NB4 (cell line): ENCODE results near the gene KSR2.

ENCODE experiments used
- MYC ChIP-seq: IDR thresholded peaks from 2 replicates; pipeline ENCODE4 v1.6.1; 2011; ENCODE audit warnings: low read depth, low read length
- POLR2A ChIP-seq: IDR thresholded peaks from 2 replicates; pipeline ENCODE4 v1.6.1; 2011; ENCODE audit warnings: mild to moderate bottlenecking; ENCODE audit not compliant: insufficient read length; ENCODE audit errors: extremely low read depth
- TF ChIP-seq, protein P1 (sequence below): IDR thresholded peaks from one replicate; pipeline ENCODE4 v1.5.1; 2012; ENCODE audit warnings: low read depth, low read length

DNA sequence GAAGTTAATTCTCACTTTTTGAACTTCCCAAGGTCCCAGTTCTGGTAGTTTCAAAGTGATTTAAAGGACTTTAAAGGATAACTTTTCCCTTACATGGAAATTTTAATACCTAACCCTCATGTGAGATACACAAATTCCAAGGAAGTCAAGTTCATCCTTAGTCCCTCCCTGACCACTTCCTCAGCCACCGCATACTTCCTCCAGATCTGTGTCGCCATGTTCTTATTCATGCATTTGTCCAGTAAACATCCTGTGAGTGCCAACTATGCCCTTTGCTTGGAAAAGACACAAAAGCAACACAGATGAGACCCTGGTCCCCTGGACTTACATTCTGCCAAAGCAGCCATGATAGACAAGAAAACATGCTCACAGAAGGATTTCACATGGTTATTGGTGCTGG lies 206.6 kb downstream of the KSR2 start:
- TF ChIP-seq, protein P1, sequence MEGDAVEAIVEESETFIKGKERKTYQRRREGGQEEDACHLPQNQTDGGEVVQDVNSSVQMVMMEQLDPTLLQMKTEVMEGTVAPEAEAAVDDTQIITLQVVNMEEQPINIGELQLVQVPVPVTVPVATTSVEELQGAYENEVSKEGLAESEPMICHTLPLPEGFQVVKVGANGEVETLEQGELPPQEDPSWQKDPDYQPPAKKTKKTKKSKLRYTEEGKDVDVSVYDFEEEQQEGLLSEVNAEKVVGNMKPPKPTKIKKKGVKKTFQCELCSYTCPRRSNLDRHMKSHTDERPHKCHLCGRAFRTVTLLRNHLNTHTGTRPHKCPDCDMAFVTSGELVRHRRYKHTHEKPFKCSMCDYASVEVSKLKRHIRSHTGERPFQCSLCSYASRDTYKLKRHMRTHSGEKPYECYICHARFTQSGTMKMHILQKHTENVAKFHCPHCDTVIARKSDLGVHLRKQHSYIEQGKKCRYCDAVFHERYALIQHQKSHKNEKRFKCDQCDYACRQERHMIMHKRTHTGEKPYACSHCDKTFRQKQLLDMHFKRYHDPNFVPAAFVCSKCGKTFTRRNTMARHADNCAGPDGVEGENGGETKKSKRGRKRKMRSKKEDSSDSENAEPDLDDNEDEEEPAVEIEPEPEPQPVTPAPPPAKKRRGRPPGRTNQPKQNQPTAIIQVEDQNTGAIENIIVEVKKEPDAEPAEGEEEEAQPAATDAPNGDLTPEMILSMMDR, result no peak
- no peak for TF ChIP-seq POLR2A
- TF ChIP-seq MYC, result no peak
